Activated naive CD4-positive, alpha-beta T cell treated with anti-CD3 and anti-CD28 coated beads, Interleukin-2, amount 10 ng/mL, durations not matched to agents 7 days and 5 days (primary cell): ENCODE measurements around the gene GPC4.
"Not testable (repeated sequence)": the region's sequence is repeated elsewhere in the genome, so short reads cannot be mapped to it uniquely, and the experiment has no call there.

Experiments used
- CTCF ChIA-PET: fragments of 350-600 bp; sonication (Branson Sonifier 250); formaldehyde crosslinking; loops from one replicate; lab custom pipeline; 2021; ENCODE audit warnings: antibody characterized with exemption; lab: Charles Lee
- DNase-seq: peaks from one replicate; pipeline ENCODE4 v3.0.0-alpha.2; 2020
- H3K27ac Mint-ChIP-seq: one replicate; pipeline ENCODE4 v1.8.0; 2021; ENCODE audit warnings: mild to moderate bottlenecking, moderate library complexity, mixed read lengths
- H3K27me3 Mint-ChIP-seq: one replicate; pipeline ENCODE4 v1.8.0; 2021; ENCODE audit warnings: mild to moderate bottlenecking, mixed read lengths
- H3K36me3 Mint-ChIP-seq: one replicate; pipeline ENCODE4 v1.8.0; 2021; ENCODE audit warnings: mixed read lengths
- H3K4me1 Mint-ChIP-seq: one replicate; pipeline ENCODE4 v1.8.0; 2021; ENCODE audit warnings: mixed read lengths
- H3K4me3 Mint-ChIP-seq: one replicate; pipeline ENCODE4 v1.8.0; 2021; ENCODE audit warnings: mild to moderate bottlenecking, moderate library complexity, mixed read lengths
- H3K9me3 Mint-ChIP-seq: one replicate; pipeline ENCODE4 v1.8.0; 2021; ENCODE audit warnings: mixed read lengths

The GPC4 gene

DNA sequence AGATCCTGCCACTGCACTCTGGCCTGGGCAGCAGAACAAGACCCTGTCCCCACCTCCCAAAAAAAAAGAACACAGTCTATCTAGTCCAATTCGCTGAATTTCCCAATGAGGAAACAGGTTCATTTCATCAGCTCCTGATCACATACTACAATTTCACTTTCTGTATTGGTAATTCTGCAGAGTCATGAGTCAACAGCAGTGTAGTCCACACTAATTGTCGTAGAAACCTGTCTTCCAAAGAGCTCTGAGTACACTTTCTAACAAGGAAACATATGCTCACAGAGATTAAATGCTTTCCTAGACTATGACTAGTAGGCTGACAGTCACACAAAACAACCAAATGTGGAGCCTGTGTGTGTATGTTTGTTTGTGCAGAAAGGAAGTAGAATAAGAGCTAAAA is 91.9 kb downstream of the GPC4 start:
- H3K4me3 Mint-ChIP-seq = no peak overlapping the region
- DNase-seq = no peak
- no peaks in the 10 kb centered on the region for H3K27me3 Mint-ChIP-seq
- no peaks in the 10 kb centered on the region for H3K9me3 Mint-ChIP-seq
- CTCF ChIA-PET = no interaction called here
- peaks cover 13% of the 10 kb centered on the region for H3K4me1 Mint-ChIP-seq
- H3K27ac Mint-ChIP-seq = no peak overlapping the region
- H3K36me3 Mint-ChIP-seq = no peaks in the 10 kb centered on the region

DNA sequence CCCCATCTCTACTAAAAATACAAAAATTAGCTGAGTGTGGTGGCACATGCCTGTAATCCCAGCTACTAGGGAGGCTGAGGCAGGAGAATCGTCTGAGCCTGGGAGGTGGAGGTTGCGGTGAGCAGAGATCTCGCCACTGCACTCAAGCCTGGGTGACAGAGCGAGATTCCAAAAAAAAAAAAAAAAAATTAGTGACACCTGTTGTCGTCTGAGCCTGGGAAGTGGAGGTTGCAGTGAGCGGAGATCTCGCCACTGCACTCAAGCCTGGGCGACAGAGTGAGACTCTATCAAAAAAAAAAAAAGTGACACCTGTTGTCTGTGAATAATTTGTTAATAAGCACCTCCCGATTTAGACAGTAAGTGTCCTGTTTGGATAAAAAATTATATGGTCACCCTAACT is 93.0 kb downstream of the GPC4 start:
- H3K27me3 Mint-ChIP-seq, H3K36me3 Mint-ChIP-seq, H3K9me3 Mint-ChIP-seq, CTCF ChIA-PET, H3K27ac Mint-ChIP-seq, H3K4me3 Mint-ChIP-seq, DNase-seq: not testable (repeated sequence)
- peaks cover 13% of the 10 kb centered on the region for H3K4me1 Mint-ChIP-seq

- peaks cover 13% of the 10 kb centered on the region for H3K4me1 Mint-ChIP-seq
- no peaks in the 10 kb centered on the region for H3K36me3 Mint-ChIP-seq
- no peak overlapping the region for H3K4me3 Mint-ChIP-seq
- H3K9me3 Mint-ChIP-seq = no peaks in the 10 kb centered on the region
- H3K27ac Mint-ChIP-seq = no peak overlapping the region
- CTCF ChIA-PET = no interaction called here
- DNase-seq = no peak
- H3K27me3 Mint-ChIP-seq = no peaks in the 10 kb centered on the region
Observed at GRCh38 chrX:133321451-133321850, 93.8 kb downstream of the GPC4 start.

DNA sequence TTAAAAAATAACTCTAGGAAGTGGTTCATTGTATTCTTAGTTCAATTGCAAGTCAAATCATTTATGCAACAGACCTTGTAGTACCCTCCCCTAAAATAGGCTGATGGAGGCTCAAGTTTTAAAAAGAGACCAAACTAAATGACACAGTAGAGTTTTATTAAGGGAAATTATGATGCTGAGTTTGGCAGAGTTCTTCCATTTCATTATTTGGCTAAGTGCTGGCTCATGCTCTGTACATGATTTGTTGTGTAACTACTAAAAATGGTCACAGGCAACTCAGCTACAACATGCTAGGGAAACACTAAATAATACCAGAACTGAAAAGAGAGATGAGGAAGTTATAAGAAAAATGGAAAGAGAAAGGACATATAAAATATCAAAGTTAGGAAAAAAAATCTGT is 101.0 kb downstream of the GPC4 start:
- DNase-seq = no peak
- Mint-ChIP-seq H3K27ac (no peak overlapping the region), H3K9me3 (no peaks in the 10 kb centered on the region), H3K4me3 (no peak overlapping the region), H3K4me1 (no peaks in the 10 kb centered on the region), H3K27me3 (peaks cover 8% of the 10 kb centered on the region), H3K36me3 (no peaks in the 10 kb centered on the region)
- CTCF ChIA-PET = no interaction called here

DNA sequence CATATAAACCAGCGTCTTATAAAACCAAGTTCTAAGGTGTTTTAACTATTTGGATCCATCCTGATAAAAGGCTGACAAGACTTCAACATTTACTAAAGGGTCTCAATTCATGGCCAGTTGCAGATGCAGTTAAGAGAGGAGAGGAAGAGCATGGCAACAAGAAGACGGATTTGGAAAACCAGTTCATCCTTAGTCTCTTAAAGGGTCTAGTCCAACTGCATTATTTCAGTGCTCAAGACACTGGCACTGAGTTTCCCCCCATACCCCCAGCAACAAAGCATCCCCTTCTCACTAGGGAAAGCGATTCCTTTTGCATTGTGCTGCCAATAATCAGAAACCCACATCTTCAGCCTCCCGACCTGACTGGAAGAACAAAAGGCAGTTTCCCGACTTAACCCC is 106.8 kb downstream of the GPC4 start:
- Mint-ChIP-seq H3K27me3 (peaks cover 8% of the 10 kb centered on the region), H3K4me3 (no peak overlapping the region), H3K4me1 (no peaks in the 10 kb centered on the region), H3K36me3 (no peaks in the 10 kb centered on the region), H3K27ac (no peak overlapping the region), H3K9me3 (no peaks in the 10 kb centered on the region)
- CTCF ChIA-PET = no interaction called here
- no peak for DNase-seq

GRCh38 chrX:133307637-133308498 is 107.4 kb downstream of the GPC4 start:
- H3K9me3 Mint-ChIP-seq = no peaks in the 10 kb centered on the region
- H3K27me3 Mint-ChIP-seq = peaks cover 8% of the 10 kb centered on the region
- no peaks in the 10 kb centered on the region for H3K4me1 Mint-ChIP-seq
- CTCF ChIA-PET = no interaction called here
- H3K36me3 Mint-ChIP-seq = no peaks in the 10 kb centered on the region
- H3K4me3 Mint-ChIP-seq = no peak overlapping the region
- DNase-seq = no peak
- no peak overlapping the region for H3K27ac Mint-ChIP-seq

- Mint-ChIP-seq H3K36me3 (no peaks in the 10 kb centered on the region), H3K27ac (no peak overlapping the region), H3K9me3 (no peaks in the 10 kb centered on the region), H3K4me1 (no peaks in the 10 kb centered on the region), H3K27me3 (peaks cover 2% of the 10 kb centered on the region), H3K4me3 (no peak overlapping the region)
- DNase-seq = no peak
- CTCF ChIA-PET = no interaction called here
Observed at GRCh38 chrX:133307094-133307493, 108.2 kb downstream of the GPC4 start.

DNA sequence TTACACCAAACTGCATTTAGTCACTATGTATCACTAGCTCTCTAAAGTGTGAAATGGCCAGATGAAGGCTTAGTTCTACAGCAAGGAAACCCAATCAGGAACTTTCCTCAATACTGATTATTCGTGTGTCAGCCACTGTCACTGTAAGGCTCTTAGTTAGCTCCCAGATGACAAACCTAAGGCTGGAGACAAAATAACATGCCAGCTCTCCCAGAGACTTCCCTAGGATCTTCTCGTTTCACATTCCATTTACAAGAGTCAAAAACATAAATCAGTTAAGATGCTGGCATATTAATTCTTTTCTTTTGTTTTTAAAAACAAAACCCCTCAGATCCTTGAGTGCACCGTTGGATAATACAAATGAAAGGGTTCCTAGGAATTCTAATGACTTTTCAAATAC is 109.0 kb downstream of the GPC4 start:
- no peaks in the 10 kb centered on the region for H3K9me3 Mint-ChIP-seq
- H3K4me1 Mint-ChIP-seq = no peaks in the 10 kb centered on the region
- no peak overlapping the region for H3K27ac Mint-ChIP-seq
- DNase-seq = no peak
- H3K27me3 Mint-ChIP-seq = no peaks in the 10 kb centered on the region
- no peak overlapping the region for H3K4me3 Mint-ChIP-seq
- no peaks in the 10 kb centered on the region for H3K36me3 Mint-ChIP-seq
- CTCF ChIA-PET = no interaction called here

- Mint-ChIP-seq H3K4me1 (no peaks in the 10 kb centered on the region), H3K9me3 (no peaks in the 10 kb centered on the region), H3K4me3 (no peak overlapping the region), H3K27me3 (no peaks in the 10 kb centered on the region), H3K27ac (no peak overlapping the region), H3K36me3 (no peaks in the 10 kb centered on the region)
- CTCF ChIA-PET = no interaction called here
- no peak for DNase-seq
Observed at GRCh38 chrX:133305348-133305747, 109.9 kb downstream of the GPC4 start.

GRCh38 chrX:133302775-133303445 is 112.4 kb downstream of the GPC4 start:
- H3K27me3 Mint-ChIP-seq = no peaks in the 10 kb centered on the region
- no peaks in the 10 kb centered on the region for H3K9me3 Mint-ChIP-seq
- H3K4me3 Mint-ChIP-seq = no peak overlapping the region
- CTCF ChIA-PET = no interaction called here
- H3K4me1 Mint-ChIP-seq = no peaks in the 10 kb centered on the region
- DNase-seq = no peak
- no peak overlapping the region for H3K27ac Mint-ChIP-seq
- no peaks in the 10 kb centered on the region for H3K36me3 Mint-ChIP-seq

GRCh38 chrX:133300591-133300990 is 114.7 kb downstream of the GPC4 start:
- no peak for DNase-seq
- CTCF ChIA-PET = no interaction called here
- no peaks in the 10 kb centered on the region for H3K9me3 Mint-ChIP-seq
- no peaks in the 10 kb centered on the region for H3K36me3 Mint-ChIP-seq
- no peaks in the 10 kb centered on the region for H3K27me3 Mint-ChIP-seq
- H3K27ac Mint-ChIP-seq = no peak overlapping the region
- no peak overlapping the region for H3K4me3 Mint-ChIP-seq
- no peaks in the 10 kb centered on the region for H3K4me1 Mint-ChIP-seq

DNA sequence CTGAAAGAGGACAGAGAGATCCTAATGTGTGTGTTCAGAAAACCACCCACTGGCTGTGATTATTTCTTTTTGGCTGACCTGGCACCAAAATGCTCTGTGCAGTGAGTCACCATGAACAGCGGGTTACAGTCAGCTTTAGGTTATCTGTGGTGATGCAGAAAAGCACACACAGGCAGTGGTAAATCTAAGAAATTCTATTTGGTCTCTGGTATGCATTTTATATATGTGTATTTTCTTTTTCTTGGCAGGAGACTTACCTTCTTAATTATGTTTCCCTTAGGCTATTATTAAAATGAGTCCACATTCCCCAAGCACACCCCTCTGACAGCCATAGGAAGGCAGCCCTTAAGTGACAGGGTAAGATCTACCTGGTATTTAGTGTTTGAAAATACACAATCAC is 118.0 kb downstream of the GPC4 start:
- no peaks in the 10 kb centered on the region for H3K9me3 Mint-ChIP-seq
- H3K36me3 Mint-ChIP-seq = no peaks in the 10 kb centered on the region
- DNase-seq = no peak
- no peak overlapping the region for H3K4me3 Mint-ChIP-seq
- CTCF ChIA-PET = no interaction called here
- H3K27ac Mint-ChIP-seq = no peak overlapping the region
- no peaks in the 10 kb centered on the region for H3K27me3 Mint-ChIP-seq
- no peaks in the 10 kb centered on the region for H3K4me1 Mint-ChIP-seq

DNA sequence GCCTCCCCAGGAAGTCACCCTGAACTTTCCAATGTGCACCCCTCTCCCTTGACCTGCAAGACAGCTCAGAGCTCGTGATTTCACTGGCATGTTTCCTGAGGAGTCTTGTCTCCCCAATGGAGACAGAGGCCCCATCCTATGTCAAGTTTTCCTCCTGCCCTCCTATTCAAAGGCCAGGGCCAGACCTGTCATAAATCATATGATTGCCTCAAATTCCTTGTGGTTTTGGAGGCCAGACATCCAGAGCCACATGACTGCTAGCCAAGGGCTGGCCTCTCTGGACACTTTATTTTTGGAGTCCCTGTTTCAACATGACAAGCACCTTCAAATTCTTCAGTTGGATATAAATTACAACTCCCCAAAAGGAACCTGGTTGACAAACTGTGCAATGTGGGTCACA is 121.2 kb downstream of the GPC4 start:
- DNase-seq = no peak
- Mint-ChIP-seq H3K27ac (no peak overlapping the region), H3K36me3 (no peaks in the 10 kb centered on the region), H3K4me3 (no peak overlapping the region), H3K27me3 (no peaks in the 10 kb centered on the region), H3K9me3 (no peaks in the 10 kb centered on the region), H3K4me1 (no peaks in the 10 kb centered on the region)
- CTCF ChIA-PET = no interaction called here

DNA sequence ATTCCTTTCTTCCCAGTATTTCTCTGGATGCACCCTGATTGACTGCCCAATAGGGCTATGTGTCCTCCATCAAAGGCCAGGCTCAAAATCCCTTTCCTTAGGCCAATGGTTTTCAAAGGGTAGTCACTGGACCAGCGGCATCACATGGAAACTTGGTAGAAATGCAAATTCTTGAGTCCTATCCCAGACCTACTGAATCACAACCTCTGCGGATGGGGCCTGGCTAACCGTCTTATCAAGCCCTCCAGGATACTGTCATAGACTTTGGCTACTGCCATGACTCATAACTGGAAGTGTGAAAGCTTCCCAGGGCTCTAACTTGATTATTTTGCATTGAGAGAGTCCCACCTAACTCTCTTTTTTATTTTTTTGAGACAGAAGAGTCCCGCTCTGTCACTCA is 125.2 kb downstream of the GPC4 start:
- no peaks in the 10 kb centered on the region for H3K27me3 Mint-ChIP-seq
- no peaks in the 10 kb centered on the region for H3K9me3 Mint-ChIP-seq
- no peak overlapping the region for H3K4me3 Mint-ChIP-seq
- no peak for DNase-seq
- no peak overlapping the region for H3K27ac Mint-ChIP-seq
- no peaks in the 10 kb centered on the region for H3K36me3 Mint-ChIP-seq
- CTCF ChIA-PET = no interaction called here
- no peaks in the 10 kb centered on the region for H3K4me1 Mint-ChIP-seq

DNA sequence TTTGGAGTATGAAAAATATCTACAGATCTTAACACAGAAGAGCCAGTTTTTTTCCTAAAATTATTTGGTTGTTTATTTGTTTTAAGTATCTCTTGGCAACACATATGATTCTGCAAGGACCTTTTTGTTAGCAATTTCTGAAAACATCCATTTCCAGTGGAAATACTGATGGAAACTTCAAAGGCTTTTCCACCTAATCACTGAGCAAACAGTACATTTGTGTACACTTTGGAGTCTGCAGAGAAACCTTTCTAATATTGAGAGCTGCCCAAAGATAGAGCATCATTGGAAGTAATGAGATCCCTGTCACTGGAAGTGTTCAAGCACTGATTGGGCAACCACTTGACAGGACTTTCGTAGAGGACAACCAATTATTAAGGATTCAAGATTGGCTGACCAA is 127.4 kb downstream of the GPC4 start:
- Mint-ChIP-seq H3K27ac (no peak overlapping the region), H3K36me3 (no peaks in the 10 kb centered on the region), H3K9me3 (no peaks in the 10 kb centered on the region), H3K27me3 (no peaks in the 10 kb centered on the region), H3K4me3 (no peak overlapping the region), H3K4me1 (no peaks in the 10 kb centered on the region)
- CTCF ChIA-PET = no interaction called here
- DNase-seq = no peak
